OCI-LY1 (cell line): ENCODE data around the gene PITPNM1.

ENCODE experiments used
- H2AFZ ChIP-seq: fragments of 200-600 bp; sonication (generic), shearing (Covaris generic); 2 replicates; pipeline ENCODE4 v1.6.0; 2014; ENCODE audit warnings: antibody characterized with exemption, mild to moderate bottlenecking, low read length
- H3F3A ChIP-seq: fragments of 200-600 bp; sonication (generic), shearing (Covaris generic); 2 replicates; pipeline ENCODE4 v1.6.0; 2014; ENCODE audit warnings: mild to moderate bottlenecking, antibody characterized with exemption, low read length, moderate library complexity; ENCODE audit not compliant: insufficient read depth
- H3K27ac ChIP-seq: fragments of 200-600 bp; sonication (generic); 2 replicates; pipeline ENCODE4 v1.5.1; 2014; ENCODE audit warnings: low read length, mixed run types, mild to moderate bottlenecking, low read depth; ENCODE audit not compliant: poor library complexity, severe bottlenecking
- H3K27me3 ChIP-seq: fragments of 200-600 bp; sonication (generic); 2 replicates; pipeline ENCODE4 v1.6.0; 2014; ENCODE audit warnings: antibody characterized with exemption, mild to moderate bottlenecking, low read length, moderate library complexity; ENCODE audit not compliant: insufficient read depth
- H3K36me3 ChIP-seq: fragments of 200-600 bp; sonication (generic); 2 replicates; pipeline ENCODE4 v1.6.1; 2014; ENCODE audit warnings: mild to moderate bottlenecking, antibody characterized with exemption, low read length, moderate library complexity, mixed read lengths; ENCODE audit not compliant: insufficient read depth
- H3K4me1 ChIP-seq: fragments of 200-600 bp; sonication (generic); 2 replicates; pipeline ENCODE4 v1.5.1; 2014; ENCODE audit warnings: mild to moderate bottlenecking, low read length, moderate library complexity; ENCODE audit not compliant: insufficient read depth, severe bottlenecking
- H3K4me2 ChIP-seq: fragments of 200-600 bp; sonication (generic), shearing (Covaris generic); 2 replicates; pipeline ENCODE4 v1.6.1; 2014; ENCODE audit warnings: low read length
- H3K4me3 ChIP-seq: fragments of 200-600 bp; sonication (generic); 2 replicates; pipeline ENCODE4 v1.5.1; 2014; ENCODE audit warnings: low read length, low read depth, mild to moderate bottlenecking, mixed read lengths; ENCODE audit not compliant: poor library complexity, severe bottlenecking
- H3K79me2 ChIP-seq: fragments of 200-600 bp; shearing (Covaris generic); 2 replicates; pipeline ENCODE4 v1.6.1; 2016; ENCODE audit warnings: mixed run types, low read length, mixed read lengths; ENCODE audit not compliant: insufficient read depth
- H3K9ac ChIP-seq: fragments of 200-600 bp; sonication (generic), shearing (Covaris generic); 2 replicates; pipeline ENCODE4 v1.6.1; 2014; ENCODE audit warnings: mild to moderate bottlenecking, low read length, mixed read lengths
- H3K9me2 ChIP-seq: fragments of 200-600 bp; sonication (generic), shearing (Covaris generic); 2 replicates; pipeline ENCODE4 v1.6.1; 2014; ENCODE audit warnings: low read depth, mild to moderate bottlenecking, low read length, mixed read lengths
- H3K9me3 ChIP-seq: fragments of 200-600 bp; shearing (Covaris generic); 2 replicates; pipeline ENCODE4 v1.6.1; 2014; ENCODE audit warnings: low read length, mixed read lengths
- H4K20me1 ChIP-seq: fragments of 200-600 bp; sonication (generic), shearing (Covaris generic); 2 replicates; pipeline ENCODE4 v1.6.0; 2016; ENCODE audit warnings: mild to moderate bottlenecking, low read length; ENCODE audit not compliant: insufficient read depth
- CTCF ChIP-seq: fragments of 200-600 bp; sonication (generic), shearing (Covaris generic); IDR thresholded peaks from 2 replicates; pipeline ENCODE4 v1.5.1; 2017; ENCODE audit warnings: mild to moderate bottlenecking, antibody characterized with exemption, low read length, moderate library complexity, mixed read lengths
- EZH2 ChIP-seq: fragments of 200-600 bp; sonication (generic), shearing (Covaris generic); IDR thresholded peaks from 2 replicates; pipeline ENCODE4 v1.8.0; 2017; ENCODE audit warnings: borderline replicate concordance, mixed run types, mild to moderate bottlenecking, antibody characterized with exemption, low read length, moderate library complexity, mixed read lengths

PITPNM1 gene

DNA sequence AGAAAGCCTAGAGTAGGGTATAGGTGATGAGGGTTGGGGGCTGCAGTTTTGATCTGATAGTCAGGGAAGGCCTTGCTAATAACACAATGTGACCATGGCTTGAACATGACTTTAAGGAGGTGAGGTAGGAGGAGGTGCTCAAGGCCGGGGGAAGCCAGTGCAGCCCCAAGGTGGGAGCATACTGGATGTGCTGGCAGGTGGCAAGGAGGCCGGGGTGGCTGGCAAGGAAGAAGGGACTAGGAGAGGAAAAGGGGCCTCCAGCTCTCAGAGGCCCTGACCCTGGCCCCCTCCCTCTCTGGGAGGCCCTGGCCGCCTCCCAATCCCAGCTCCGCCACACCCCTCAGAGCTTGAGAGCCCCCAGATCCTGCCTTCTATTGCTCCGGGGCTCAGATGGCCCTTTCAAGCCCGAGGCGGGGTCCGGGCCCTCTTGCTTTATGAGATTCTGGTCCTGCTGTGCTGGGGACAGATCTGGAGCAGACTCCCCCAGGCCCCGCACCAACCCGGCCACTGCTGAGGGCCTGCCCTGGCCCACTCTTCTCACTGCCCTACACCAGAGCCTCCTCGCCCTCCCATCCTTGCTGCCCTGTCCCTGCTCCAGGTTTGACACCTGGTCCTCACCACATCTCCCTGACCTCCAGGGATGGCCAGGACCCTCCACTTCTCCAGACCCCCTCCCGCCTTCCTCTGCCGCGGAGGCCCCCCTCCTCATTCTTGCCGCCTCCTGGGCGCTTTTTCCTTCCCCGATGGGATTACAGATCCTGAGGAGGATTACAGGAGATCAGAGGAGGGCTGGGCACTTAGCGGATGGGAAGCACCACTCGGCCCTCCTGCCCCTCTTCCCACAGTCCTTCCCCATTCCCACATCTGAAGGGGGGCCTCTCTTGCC lies 1.8 kb downstream of the PITPNM1 start:
- Histone ChIP-seq H3K27me3 (no peaks in the 10 kb centered on the region), H3F3A (0 out of 2 replicates have a peak, but pooled peaks cover 3% of the 10 kb centered on the region), H3K9me3 (no peaks in the 10 kb centered on the region), H3K9ac (peak overlapping the region; percentile 81; the same call in 1 of the 2 replicates), H3K4me2 (peak overlapping the region; percentile 99), H4K20me1 (no peaks in the 10 kb centered on the region), H2AFZ (no peak overlapping the region), H3K79me2 (no peaks in the 10 kb centered on the region), H3K27ac (no peak overlapping the region), H3K4me3 (peak overlapping the region; percentile 79), H3K9me2 (no peaks in the 10 kb centered on the region), H3K4me1 (peaks cover 29% of the 10 kb centered on the region), H3K36me3 (peaks cover 11% of the 10 kb centered on the region; the same call in 1 of the 2 replicates)
- TF ChIP-seq EZH2 (no peak), CTCF (no peak)

DNA sequence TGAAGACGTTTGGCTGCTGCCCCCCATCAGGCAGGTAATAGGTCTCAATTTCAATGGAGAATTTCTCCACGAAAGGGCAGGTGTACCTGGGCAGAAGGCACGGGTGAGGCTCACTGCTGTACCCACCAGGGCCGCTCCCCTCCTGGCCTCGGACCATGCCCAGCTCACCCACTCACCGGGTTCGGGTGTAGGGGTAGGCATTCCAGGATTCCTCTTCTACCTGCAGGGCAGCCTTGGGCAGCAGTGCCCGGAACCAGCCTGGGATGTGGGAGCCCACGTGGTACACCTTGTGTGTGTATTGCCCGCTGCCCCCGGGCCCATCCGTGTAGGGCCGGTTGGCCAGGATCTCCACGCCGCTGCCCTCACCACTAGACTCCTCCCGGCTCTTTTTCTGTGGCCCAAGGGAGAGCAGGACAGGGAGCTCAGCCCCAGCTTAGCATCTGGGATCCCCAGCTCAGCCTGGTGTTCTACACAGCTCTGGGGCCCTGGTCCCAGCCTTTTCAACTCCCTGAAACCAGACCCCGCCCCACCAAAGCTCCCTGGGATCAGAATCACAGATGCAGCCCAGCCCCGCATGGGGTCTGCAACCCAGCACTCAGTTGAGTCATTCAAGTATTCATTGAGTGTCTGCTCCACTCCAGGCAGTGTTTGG lies 2.7 kb downstream of the PITPNM1 start:
- peaks cover 16% of the 10 kb centered on the region; the same call in 1 of the 2 replicates for H3K36me3 ChIP-seq
- no peaks in the 10 kb centered on the region for H3K9me3 ChIP-seq
- H3K9ac ChIP-seq, result no peak overlapping the region
- H3F3A ChIP-seq, result 0 out of 2 replicates have a peak, but pooled peaks cover 3% of the 10 kb centered on the region
- TF ChIP-seq CTCF, result no peak
- no peak for TF ChIP-seq EZH2
- H3K4me1 ChIP-seq, result peaks cover 28% of the 10 kb centered on the region
- no peak overlapping the region for H3K4me2 ChIP-seq
- H3K79me2 ChIP-seq, result no peaks in the 10 kb centered on the region
- no peak overlapping the region for H2AFZ ChIP-seq
- no peaks in the 10 kb centered on the region for H4K20me1 ChIP-seq
- no peaks in the 10 kb centered on the region for H3K9me2 ChIP-seq
- no peak overlapping the region for H3K4me3 ChIP-seq
- H3K27me3 ChIP-seq, result no peaks in the 10 kb centered on the region
- no peak overlapping the region for H3K27ac ChIP-seq

DNA sequence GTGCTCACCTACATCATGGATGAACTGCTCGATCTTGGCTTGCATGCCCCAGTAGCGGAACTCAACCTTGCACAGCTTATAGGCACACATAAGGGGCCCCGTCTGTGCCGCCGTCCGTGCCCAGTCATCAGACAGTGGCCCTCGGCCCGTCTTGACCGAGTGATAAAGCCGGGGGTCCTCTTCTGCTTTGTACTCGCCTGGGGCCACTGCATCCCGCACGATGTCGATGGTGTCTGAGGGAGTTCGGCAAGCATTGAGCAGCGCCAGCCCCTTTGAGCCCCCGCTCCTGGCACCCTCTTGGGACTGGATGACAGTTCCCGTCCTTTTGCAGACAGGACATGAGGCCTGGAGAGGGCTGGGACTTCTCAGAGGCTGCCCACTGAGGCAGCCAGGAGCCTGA lies 3.3 kb downstream of the PITPNM1 start:
- Histone ChIP-seq H4K20me1 (no peaks in the 10 kb centered on the region), H3K9me2 (no peaks in the 10 kb centered on the region), H2AFZ (no peak overlapping the region), H3K27ac (no peak overlapping the region), H3K36me3 (peaks cover 22% of the 10 kb centered on the region; the same call in 1 of the 2 replicates), H3F3A (no peaks in the 10 kb centered on the region), H3K4me2 (no peak overlapping the region), H3K9ac (no peak overlapping the region), H3K4me3 (no peak overlapping the region), H3K9me3 (no peaks in the 10 kb centered on the region), H3K79me2 (no peaks in the 10 kb centered on the region), H3K27me3 (no peaks in the 10 kb centered on the region), H3K4me1 (peaks cover 22% of the 10 kb centered on the region)
- TF ChIP-seq CTCF, result no peak
- no peak for TF ChIP-seq EZH2
